Measurements from ENCODE around the gene PTPRM. TPM values are rescaled to one million over a fixed set of nuclear protein-coding genes. Genes with fewer than 3 reads are reported as not detected.
A peak's percentile ranks its signal among the peaks of the same experiment; 100 is the strongest.

PTPRM gene
- total RNA-seq, 1 experiment from 2014 or later = 28.8 TPM

GRCh38 chr18:8153887-8154583 is 586.9 kb downstream of the PTPRM start:
- DNase-seq (ENCODE audit: low read depth) = peak; percentile 66

- DNase-seq (ENCODE audit: low read depth) = no peak
These were observed 595.7 kb downstream of the PTPRM start for GRCh38 chr18:8162802-8163201.

DNA sequence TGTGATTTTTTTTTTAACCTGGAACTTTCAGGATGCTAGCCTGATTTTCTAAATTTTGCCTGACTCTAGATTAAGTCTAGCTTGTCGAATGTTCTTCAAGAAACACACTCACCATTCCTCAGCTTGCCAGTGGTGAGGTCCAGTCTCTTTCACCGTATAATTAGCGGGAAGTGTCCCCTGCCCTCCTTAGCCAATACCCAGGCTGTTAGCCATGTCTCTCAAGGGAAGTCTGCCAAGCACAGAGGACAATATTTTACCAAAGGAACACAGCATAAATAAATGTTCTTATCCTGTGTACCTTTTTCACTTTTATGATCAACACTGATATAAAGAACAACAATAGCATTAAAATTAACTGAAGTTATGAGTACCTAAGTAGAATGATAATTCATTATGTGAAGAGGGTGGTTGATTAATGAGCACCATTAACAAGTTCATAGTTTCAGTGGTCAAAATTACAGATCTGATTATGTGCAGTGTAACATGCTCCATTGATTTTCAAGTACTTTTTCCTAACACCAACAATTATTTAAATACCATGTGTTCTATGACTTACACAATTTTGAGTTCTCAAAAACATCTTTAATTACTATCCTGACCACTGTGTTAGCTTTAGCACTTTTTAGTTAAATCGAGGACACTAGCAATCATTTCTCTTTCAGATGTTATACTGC is 596.3 kb downstream of the PTPRM start:
- no peak for DNase-seq (ENCODE audit: low read depth)

GRCh38 chr18:8165095-8165494 is 598.0 kb downstream of the PTPRM start:
- DNase-seq (ENCODE audit: low read depth) = no peak

GRCh38 chr18:8167026-8167425 is 599.9 kb downstream of the PTPRM start:
- DNase-seq (ENCODE audit: low read depth) = no peak

DNA sequence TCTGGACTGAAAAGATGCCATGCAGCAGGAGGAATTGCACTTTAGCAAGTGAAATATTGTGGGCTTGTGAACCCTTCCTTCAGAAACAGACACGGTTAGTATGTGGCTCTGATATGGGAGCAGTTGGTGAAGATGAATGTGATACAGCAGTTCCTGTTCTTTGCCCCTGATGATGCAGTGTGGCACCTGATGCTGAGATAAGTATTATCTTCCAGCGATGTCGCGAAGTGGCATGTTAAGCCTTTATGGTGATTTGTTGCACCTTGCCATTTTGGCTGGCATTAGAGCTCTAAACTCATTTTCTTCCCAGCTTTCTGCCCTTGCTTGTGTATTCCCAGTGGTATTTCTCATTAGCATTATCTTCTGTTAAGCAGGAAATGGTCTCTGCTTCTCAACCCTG is 600.6 kb downstream of the PTPRM start:
- no peak for DNase-seq (ENCODE audit: low read depth)

GRCh38 chr18:8169722-8170121 is 602.6 kb downstream of the PTPRM start:
- DNase-seq (ENCODE audit: low read depth) = no peak

- no peak for DNase-seq (ENCODE audit: low read depth)
These were observed 607.7 kb downstream of the PTPRM start for GRCh38 chr18:8174771-8175170.

DNA sequence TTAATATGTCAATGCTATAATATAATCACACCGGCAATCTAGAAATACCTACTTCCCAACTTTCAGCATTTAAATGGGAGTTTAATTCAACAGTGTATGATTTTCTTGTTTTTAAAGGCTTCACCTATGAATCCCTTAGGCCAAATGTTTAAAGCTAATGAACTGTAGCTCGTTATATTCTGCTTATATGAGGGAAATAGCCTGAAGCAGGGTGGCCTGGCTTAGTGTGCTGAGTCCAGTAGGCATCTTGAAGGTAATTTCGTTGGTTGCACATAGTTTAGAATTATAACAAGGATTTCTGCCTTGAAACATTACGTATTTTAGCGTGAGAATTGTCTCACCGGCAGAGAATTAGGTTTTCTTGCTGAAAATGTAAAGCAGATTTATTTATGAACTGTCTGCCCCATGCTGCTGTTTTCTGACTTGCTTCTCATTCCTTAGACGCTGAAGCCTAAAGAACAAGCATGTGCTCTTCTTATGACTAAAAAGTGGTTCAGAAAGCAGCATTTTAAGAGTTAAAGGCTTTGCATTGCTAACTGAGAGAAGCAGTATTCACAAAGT is 608.5 kb downstream of the PTPRM start:
- DNase-seq (ENCODE audit: low read depth) = no peak

- DNase-seq (ENCODE audit: low read depth) = no peak
These were observed 609.0 kb downstream of the PTPRM start for GRCh38 chr18:8176109-8176508.

GRCh38 chr18:8176554-8176953 is 609.4 kb downstream of the PTPRM start:
- no peak for DNase-seq (ENCODE audit: low read depth)

DNA sequence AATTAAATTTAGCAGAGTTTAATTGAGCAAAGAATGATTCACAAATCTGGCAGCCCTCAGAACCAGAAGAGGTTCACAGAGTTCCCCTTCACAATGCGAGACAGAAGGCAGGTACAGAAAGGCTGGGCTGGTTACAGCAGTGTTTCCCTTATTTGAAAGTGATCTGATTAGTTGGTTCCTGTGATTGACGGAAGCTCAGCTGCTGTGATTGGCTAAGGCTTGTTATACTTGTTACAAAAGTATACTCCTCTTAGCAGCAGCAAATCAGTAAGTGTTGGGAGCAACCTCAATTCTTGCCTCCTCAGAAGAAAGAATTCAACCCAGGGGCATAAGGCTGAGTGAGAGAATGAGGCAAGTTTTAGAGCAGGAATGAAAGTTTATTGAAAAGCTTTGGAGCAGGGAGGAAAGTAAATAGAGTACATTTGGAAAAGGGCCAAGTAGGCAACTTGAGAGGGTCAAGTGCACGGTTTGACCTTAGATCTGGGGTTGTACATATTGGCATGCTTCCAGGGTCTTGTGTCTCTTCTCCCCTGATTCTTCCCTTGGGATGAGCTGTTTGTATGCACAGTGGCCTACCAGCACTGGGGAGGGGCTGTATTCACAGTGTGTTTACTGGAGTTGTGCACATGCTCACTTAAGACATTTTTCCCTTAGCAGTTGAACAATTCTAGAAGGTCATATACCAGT is 610.4 kb downstream of the PTPRM start:
- DNase-seq (ENCODE audit: low read depth) = no peak

- no peak for DNase-seq (ENCODE audit: low read depth)
These were observed 619.3 kb downstream of the PTPRM start for GRCh38 chr18:8186413-8186812.

GRCh38 chr18:8188184-8188583 is 621.1 kb downstream of the PTPRM start:
- DNase-seq (ENCODE audit: low read depth) = peak; percentile 94

GRCh38 chr18:8190980-8191379 is 623.9 kb downstream of the PTPRM start:
- no peak for DNase-seq (ENCODE audit: low read depth)

GRCh38 chr18:8194431-8194830 is 627.3 kb downstream of the PTPRM start:
- DNase-seq (ENCODE audit: low read depth) = no peak

DNA sequence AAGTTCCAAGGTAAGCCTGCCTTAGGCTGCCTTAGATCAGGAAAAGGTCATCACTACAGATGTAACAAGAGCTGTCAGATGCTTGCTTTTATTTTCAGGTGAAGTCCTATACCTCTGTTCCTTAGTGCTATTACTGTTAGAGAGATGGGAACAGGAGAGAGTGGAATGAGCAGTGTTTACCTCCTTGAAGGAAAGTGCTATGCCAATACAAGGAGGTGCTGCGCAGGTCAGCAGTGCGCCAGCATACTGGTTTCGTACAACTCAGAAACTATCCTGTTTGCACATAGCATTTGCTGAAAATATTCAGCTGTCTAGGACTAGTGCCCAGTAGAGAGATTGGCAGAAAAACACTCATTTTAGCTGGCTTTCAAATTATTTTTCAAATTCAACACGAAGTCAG is 629.1 kb downstream of the PTPRM start:
- no peak for DNase-seq (ENCODE audit: low read depth)

- no peak for DNase-seq (ENCODE audit: low read depth)
These were observed 630.4 kb downstream of the PTPRM start for GRCh38 chr18:8197499-8197898.

DNA sequence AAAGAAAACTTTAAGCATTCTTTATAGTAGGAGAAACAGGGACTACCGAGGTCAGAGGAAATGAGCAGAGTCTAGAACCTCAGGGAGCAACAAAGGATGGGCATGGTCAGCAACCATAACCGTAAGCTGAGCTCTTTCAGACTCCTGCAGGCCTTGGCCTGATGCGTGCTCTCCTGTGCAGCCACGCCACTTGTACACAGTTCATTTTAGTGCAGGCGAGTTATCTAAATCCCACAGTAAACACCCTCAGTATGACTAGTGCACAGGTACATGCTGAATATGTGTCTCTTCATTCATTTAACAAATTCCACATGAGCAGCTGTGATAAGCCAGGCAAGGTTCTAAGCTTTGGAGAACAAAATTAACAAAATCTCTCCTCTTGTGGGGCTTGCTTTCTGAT is 640.9 kb downstream of the PTPRM start:
- DNase-seq (ENCODE audit: low read depth) = no peak

GRCh38 chr18:8208716-8209115 is 641.6 kb downstream of the PTPRM start:
- peak; percentile 68 for DNase-seq (ENCODE audit: low read depth)

- peak; percentile 76 for DNase-seq (ENCODE audit: low read depth)
These were observed 646.0 kb downstream of the PTPRM start for GRCh38 chr18:8212896-8213780.

Measured in HT1080 (cell line).